ENCODE results near the gene HNRNPUL1.

- TF ChIP-seq CTCF (conservative IDR thresholded peaks at IDR 0.05) (no peak), ZFX (IDR thresholded peaks at IDR 0.05) (no peak)
These were observed 40.5 kb upstream of the HNRNPUL1 start for GRCh38 chr19:41223431-41224234.

Measured in C4-2B (cell line).